Neural progenitor cell (in vitro differentiated cells): Measurements from ENCODE around the gene VEGFA.

Source experiments
- EZH2 ChIP-seq: fragments of 200-600 bp; sonication (generic); IDR thresholded peaks from 2 replicates; pipeline ENCODE4 v1.6.1; 2017; ENCODE audit warnings: antibody characterized with exemption, mild to moderate bottlenecking, moderate library complexity
- EZH2phosphoT487 ChIP-seq: fragments of 200-600 bp; sonication (generic); IDR thresholded peaks from 2 replicates; pipeline ENCODE4 v1.6.1; 2017; ENCODE audit warnings: antibody characterized with exemption
- TF ChIP-seq, protein P1 (sequence below): fragments of 200-600 bp; sonication (generic); IDR thresholded peaks from 2 replicates; pipeline ENCODE4 v1.5.1; 2017; ENCODE audit warnings: antibody characterized with exemption, mild to moderate bottlenecking

DNA sequence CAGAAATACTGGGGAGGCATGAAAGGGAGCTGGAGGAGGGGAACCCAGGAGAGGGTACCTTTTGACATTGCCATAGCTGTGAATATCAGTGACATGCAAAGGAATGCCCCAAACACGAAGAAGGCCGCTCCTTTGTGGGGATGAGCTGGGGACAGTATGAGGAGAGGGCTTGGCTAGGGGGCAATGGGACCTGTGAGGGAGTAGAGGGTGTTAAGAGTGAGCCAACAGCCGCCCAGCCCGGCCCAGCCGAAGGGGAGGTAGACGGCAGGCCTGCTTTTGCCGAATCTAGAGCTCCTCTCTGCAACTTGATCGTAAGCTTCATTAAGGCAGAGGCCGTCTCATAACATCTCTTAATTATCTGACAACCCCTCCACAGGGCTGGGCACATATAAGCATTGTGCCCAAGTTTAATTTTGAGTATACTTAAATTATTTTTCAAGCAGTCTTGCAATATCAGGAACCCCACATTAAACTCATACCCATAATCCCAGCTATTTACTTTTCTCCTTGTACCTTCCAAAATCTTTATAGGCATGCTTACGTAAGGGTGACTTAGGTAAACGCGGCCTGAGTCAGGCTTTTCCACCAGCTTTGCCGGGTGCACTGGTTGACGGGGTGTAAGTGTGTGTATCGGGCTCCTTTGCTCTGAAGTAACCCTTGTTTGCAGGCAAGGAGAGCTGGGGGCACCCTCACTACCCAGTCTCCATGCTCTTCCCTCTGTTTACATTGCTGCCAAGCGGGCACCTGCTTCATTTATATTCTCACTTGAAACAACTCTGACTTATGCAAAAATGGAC is 24.9 kb upstream of the VEGFA start:
- TF ChIP-seq EZH2: no peak
- TF ChIP-seq, protein P1, sequence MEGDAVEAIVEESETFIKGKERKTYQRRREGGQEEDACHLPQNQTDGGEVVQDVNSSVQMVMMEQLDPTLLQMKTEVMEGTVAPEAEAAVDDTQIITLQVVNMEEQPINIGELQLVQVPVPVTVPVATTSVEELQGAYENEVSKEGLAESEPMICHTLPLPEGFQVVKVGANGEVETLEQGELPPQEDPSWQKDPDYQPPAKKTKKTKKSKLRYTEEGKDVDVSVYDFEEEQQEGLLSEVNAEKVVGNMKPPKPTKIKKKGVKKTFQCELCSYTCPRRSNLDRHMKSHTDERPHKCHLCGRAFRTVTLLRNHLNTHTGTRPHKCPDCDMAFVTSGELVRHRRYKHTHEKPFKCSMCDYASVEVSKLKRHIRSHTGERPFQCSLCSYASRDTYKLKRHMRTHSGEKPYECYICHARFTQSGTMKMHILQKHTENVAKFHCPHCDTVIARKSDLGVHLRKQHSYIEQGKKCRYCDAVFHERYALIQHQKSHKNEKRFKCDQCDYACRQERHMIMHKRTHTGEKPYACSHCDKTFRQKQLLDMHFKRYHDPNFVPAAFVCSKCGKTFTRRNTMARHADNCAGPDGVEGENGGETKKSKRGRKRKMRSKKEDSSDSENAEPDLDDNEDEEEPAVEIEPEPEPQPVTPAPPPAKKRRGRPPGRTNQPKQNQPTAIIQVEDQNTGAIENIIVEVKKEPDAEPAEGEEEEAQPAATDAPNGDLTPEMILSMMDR: no peak
- no peak for TF ChIP-seq EZH2phosphoT487
